ENCODE measurements around the gene MPEG1.

MPEG1 gene

DNA sequence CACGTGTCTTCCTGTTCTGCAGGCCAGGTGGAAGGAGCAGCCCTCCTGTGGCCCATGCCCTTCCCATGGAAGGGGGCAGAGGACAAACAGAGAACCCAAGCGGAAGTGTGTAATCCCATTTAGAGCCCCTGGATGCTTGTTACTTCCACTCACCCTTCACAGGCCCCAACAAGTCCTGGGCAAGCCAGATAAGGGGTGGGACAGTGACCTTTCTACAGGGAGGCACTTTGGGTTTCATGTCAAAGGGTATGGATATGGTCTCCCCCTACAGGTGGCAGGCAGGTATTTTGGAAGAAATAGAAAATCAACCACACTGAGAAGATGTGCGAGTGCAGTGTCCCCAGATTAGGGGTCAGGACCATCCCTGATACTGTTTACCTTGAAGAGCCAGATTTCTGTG is 11.4 kb downstream of the MPEG1 start:
- Histone ChIP-seq H3K9me3 (ENCODE audit: control insufficient read depth in 2 of 2, low read length in 2 of 2) (no peaks in the 10 kb centered on the region), H3K36me3 (ENCODE audit: control insufficient read depth in 2 of 2, insufficient read depth in 2 of 2, low read length in 2 of 2) (peaks cover 5 to 6% of the 10 kb centered on the region in 2 donors), H3K27ac (ENCODE audit: low read length) (no peak overlapping the region), H3K4me3 (ENCODE audit: low read length in 2 of 2) (no peak overlapping the region), H3K27me3 (ENCODE audit: control insufficient read depth in 1 of 2, insufficient read depth in 2 of 2, low read length in 2 of 2) (no peaks in the 10 kb centered on the region), H3K4me1 (ENCODE audit: control insufficient read depth, insufficient read depth, low read length) (peaks cover 9% of the 10 kb centered on the region), H3K9ac (ENCODE audit: low read length in 2 of 2) (no peak overlapping the region)

- H3K9ac ChIP-seq (ENCODE audit: low read length in 2 of 2): no peak overlapping the region
- H3K4me1 ChIP-seq (ENCODE audit: control insufficient read depth, insufficient read depth, low read length): peaks cover 9% of the 10 kb centered on the region
- no peaks in the 10 kb centered on the region for H3K27me3 ChIP-seq (ENCODE audit: control insufficient read depth in 1 of 2, insufficient read depth in 2 of 2, low read length in 2 of 2)
- H3K9me3 ChIP-seq (ENCODE audit: control insufficient read depth in 2 of 2, low read length in 2 of 2): no peaks in the 10 kb centered on the region
- H3K27ac ChIP-seq (ENCODE audit: low read length): no peak overlapping the region
- H3K36me3 ChIP-seq (ENCODE audit: control insufficient read depth in 2 of 2, insufficient read depth in 2 of 2, low read length in 2 of 2): peaks cover 3 to 6% of the 10 kb centered on the region in 2 donors
- H3K4me3 ChIP-seq (ENCODE audit: low read length in 2 of 2): no peak overlapping the region
Measured at GRCh38 chr11:59200423-59200746, 12.3 kb downstream of the MPEG1 start.

GRCh38 chr11:59199546-59200422 is 12.9 kb downstream of the MPEG1 start:
- Histone ChIP-seq H3K27me3 (ENCODE audit: control insufficient read depth in 1 of 2, insufficient read depth in 2 of 2, low read length in 2 of 2) (no peaks in the 10 kb centered on the region), H3K4me3 (ENCODE audit: low read length in 2 of 2) (no peak overlapping the region), H3K9ac (ENCODE audit: low read length in 2 of 2) (no peak overlapping the region), H3K27ac (ENCODE audit: low read length) (no peak overlapping the region), H3K9me3 (ENCODE audit: control insufficient read depth in 2 of 2, low read length in 2 of 2) (no peaks in the 10 kb centered on the region), H3K36me3 (ENCODE audit: control insufficient read depth in 2 of 2, insufficient read depth in 2 of 2, low read length in 2 of 2) (peaks cover 2 to 5% of the 10 kb centered on the region in 2 donors), H3K4me1 (ENCODE audit: control insufficient read depth, insufficient read depth, low read length) (peaks cover 9% of the 10 kb centered on the region)

DNA sequence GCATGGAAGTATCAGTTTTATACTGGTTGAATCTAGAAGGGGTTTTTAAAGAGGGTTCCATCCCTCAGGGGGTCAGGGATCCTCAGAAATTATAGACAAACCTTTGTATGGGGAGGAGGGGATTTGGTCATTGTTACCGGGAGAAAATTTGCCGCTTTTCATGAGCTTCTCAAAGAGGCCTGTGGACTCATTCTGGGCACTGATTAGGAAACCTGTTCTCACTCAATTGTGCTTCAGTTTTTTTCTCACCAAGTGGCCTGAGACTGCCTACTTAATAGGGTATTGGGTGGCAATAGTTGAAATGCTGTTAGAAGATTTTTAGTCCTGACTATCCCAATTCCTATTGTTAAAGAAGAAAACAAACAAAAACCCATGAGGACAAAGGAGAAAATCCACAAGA is 14.0 kb downstream of the MPEG1 start:
- Histone ChIP-seq H3K9me3 (ENCODE audit: control insufficient read depth in 2 of 2, low read length in 2 of 2) (no peaks in the 10 kb centered on the region), H3K9ac (ENCODE audit: low read length in 2 of 2) (no peak overlapping the region), H3K36me3 (ENCODE audit: control insufficient read depth in 2 of 2, insufficient read depth in 2 of 2, low read length in 2 of 2) (peaks cover 2 to 3% of the 10 kb centered on the region in 2 donors), H3K27me3 (ENCODE audit: control insufficient read depth in 1 of 2, insufficient read depth in 2 of 2, low read length in 2 of 2) (no peaks in the 10 kb centered on the region), H3K27ac (ENCODE audit: low read length) (no peak overlapping the region), H3K4me3 (ENCODE audit: low read length in 2 of 2) (no peak overlapping the region), H3K4me1 (ENCODE audit: control insufficient read depth, insufficient read depth, low read length) (peaks cover 9% of the 10 kb centered on the region)

- H3K9me3 ChIP-seq (ENCODE audit: control insufficient read depth in 2 of 2, low read length in 2 of 2): no peaks in the 10 kb centered on the region
- peaks cover 0 to 2% of the 10 kb centered on the region in 2 donors for H3K36me3 ChIP-seq (ENCODE audit: control insufficient read depth in 2 of 2, insufficient read depth in 2 of 2, low read length in 2 of 2)
- peak overlapping the region in 1 of 2 donors; percentile 35 for H3K4me3 ChIP-seq (ENCODE audit: low read length in 2 of 2)
- H3K9ac ChIP-seq (ENCODE audit: low read length in 2 of 2): peak overlapping the region in 1 of 2 donors; percentile 29
- H3K27me3 ChIP-seq (ENCODE audit: control insufficient read depth in 1 of 2, insufficient read depth in 2 of 2, low read length in 2 of 2): no peaks in the 10 kb centered on the region
- H3K4me1 ChIP-seq (ENCODE audit: control insufficient read depth, insufficient read depth, low read length): peaks cover 9% of the 10 kb centered on the region
- H3K27ac ChIP-seq (ENCODE audit: low read length): no peak overlapping the region
Measured at GRCh38 chr11:59197991-59198390, 14.7 kb downstream of the MPEG1 start.

GRCh38 chr11:59196777-59197176 is 15.9 kb downstream of the MPEG1 start:
- Histone ChIP-seq H3K9me3 (ENCODE audit: control insufficient read depth in 2 of 2, low read length in 2 of 2) (no peaks in the 10 kb centered on the region), H3K27me3 (ENCODE audit: control insufficient read depth in 1 of 2, insufficient read depth in 2 of 2, low read length in 2 of 2) (no peaks in the 10 kb centered on the region), H3K9ac (ENCODE audit: low read length in 2 of 2) (no peak overlapping the region), H3K27ac (ENCODE audit: low read length) (no peak overlapping the region), H3K4me3 (ENCODE audit: low read length in 2 of 2) (no peak overlapping the region), H3K4me1 (ENCODE audit: control insufficient read depth, insufficient read depth, low read length) (peaks cover 9% of the 10 kb centered on the region), H3K36me3 (ENCODE audit: control insufficient read depth in 2 of 2, insufficient read depth in 2 of 2, low read length in 2 of 2) (peaks cover 0 to 8% of the 10 kb centered on the region in 2 donors)

DNA sequence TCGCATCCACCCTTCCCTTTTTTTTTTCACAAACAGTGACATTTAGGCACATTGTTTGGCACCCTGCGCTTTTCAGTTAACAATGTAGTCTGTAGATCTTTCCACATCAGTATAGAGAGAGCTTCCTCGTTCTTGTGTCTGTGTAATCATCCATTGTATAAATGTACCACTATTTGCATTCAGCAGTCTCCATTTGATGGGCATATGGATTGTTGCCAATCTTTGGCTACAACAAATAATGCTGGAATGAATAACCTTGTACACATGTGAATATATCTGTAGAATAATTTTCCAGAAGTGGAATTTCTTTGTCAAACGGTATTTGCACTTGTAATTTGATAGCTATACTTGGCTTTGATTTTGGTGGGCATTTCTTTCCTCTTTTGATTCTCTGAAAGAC is 17.1 kb downstream of the MPEG1 start:
- no peak overlapping the region for H3K4me3 ChIP-seq (ENCODE audit: low read length in 2 of 2)
- no peak overlapping the region for H3K27ac ChIP-seq (ENCODE audit: low read length)
- H3K4me1 ChIP-seq (ENCODE audit: control insufficient read depth, insufficient read depth, low read length): peaks cover 9% of the 10 kb centered on the region
- peaks cover 0 to 8% of the 10 kb centered on the region in 2 donors for H3K36me3 ChIP-seq (ENCODE audit: control insufficient read depth in 2 of 2, insufficient read depth in 2 of 2, low read length in 2 of 2)
- H3K9me3 ChIP-seq (ENCODE audit: control insufficient read depth in 2 of 2, low read length in 2 of 2): no peaks in the 10 kb centered on the region
- no peak overlapping the region for H3K9ac ChIP-seq (ENCODE audit: low read length in 2 of 2)
- no peaks in the 10 kb centered on the region for H3K27me3 ChIP-seq (ENCODE audit: control insufficient read depth in 1 of 2, insufficient read depth in 2 of 2, low read length in 2 of 2)

DNA sequence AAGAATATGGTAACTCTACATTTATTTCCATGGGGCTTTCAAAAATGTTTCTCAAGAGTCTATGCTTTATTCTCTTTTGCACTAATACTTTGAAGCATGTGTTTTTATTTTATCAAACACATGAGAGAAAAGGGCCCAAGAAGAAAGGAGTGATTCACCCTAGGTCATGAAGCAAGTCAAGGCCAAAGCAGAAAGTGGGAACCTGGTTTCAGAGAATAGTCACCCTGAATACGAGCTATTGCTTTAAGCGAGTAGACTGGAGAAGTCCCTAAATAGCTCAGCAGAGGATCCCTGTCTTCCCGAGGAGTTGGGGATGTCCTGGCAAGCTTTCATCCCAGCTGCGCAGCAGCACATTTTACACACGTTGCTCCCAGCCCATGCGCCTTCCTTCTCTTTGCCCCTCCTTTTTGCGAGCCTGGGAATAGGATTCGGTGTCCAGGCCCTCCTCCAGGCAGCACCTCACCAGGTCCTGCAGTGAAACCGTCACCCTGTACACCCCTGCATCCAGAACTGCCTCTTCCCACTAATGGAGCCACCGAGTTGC is 19.1 kb downstream of the MPEG1 start:
- peaks cover 9% of the 10 kb centered on the region for H3K4me1 ChIP-seq (ENCODE audit: control insufficient read depth, insufficient read depth, low read length)
- H3K27ac ChIP-seq (ENCODE audit: low read length): no peak overlapping the region
- no peaks in the 10 kb centered on the region for H3K9me3 ChIP-seq (ENCODE audit: control insufficient read depth in 2 of 2, low read length in 2 of 2)
- no peaks in the 10 kb centered on the region for H3K27me3 ChIP-seq (ENCODE audit: control insufficient read depth in 1 of 2, insufficient read depth in 2 of 2, low read length in 2 of 2)
- H3K9ac ChIP-seq (ENCODE audit: low read length in 2 of 2): no peak overlapping the region
- H3K36me3 ChIP-seq (ENCODE audit: control insufficient read depth in 2 of 2, insufficient read depth in 2 of 2, low read length in 2 of 2): peaks cover 0 to 8% of the 10 kb centered on the region in 2 donors
- H3K4me3 ChIP-seq (ENCODE audit: low read length in 2 of 2): no peak overlapping the region

DNA sequence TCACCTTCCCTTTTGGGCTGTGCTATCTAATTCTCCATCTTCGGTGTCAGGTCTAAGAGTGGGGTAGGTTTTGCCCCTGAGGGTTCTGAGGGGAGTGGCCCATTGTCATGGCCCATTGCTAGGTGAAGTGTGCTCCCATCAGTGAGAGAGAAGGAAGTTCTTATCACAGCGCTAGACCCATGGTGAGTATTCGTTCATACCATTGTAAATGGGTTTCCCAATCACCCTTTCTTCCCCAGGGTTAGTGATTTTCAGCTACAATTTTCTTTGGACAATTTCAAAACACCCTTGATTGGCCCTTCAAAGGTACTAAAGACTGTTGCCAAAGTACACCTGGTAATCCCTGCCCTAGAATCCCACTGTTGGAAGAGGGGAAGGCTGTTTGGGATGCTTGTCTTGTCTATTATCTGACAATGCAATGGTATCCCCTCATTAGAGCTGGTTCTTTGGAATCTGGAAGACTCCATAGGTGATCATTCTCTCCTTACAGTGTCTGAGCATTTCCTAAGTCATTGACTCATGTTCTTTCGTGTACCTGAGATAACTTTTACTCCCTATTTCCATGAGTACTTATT is 20.2 kb downstream of the MPEG1 start:
- H3K4me1 ChIP-seq (ENCODE audit: control insufficient read depth, insufficient read depth, low read length): peaks cover 6% of the 10 kb centered on the region
- no peak overlapping the region for H3K27ac ChIP-seq (ENCODE audit: low read length)
- H3K4me3 ChIP-seq (ENCODE audit: low read length in 2 of 2): no peak overlapping the region
- H3K36me3 ChIP-seq (ENCODE audit: control insufficient read depth in 2 of 2, insufficient read depth in 2 of 2, low read length in 2 of 2): peaks cover 0 to 8% of the 10 kb centered on the region in 2 donors
- no peak overlapping the region for H3K9ac ChIP-seq (ENCODE audit: low read length in 2 of 2)
- H3K9me3 ChIP-seq (ENCODE audit: control insufficient read depth in 2 of 2, low read length in 2 of 2): no peaks in the 10 kb centered on the region
- H3K27me3 ChIP-seq (ENCODE audit: control insufficient read depth in 1 of 2, insufficient read depth in 2 of 2, low read length in 2 of 2): no peaks in the 10 kb centered on the region

DNA sequence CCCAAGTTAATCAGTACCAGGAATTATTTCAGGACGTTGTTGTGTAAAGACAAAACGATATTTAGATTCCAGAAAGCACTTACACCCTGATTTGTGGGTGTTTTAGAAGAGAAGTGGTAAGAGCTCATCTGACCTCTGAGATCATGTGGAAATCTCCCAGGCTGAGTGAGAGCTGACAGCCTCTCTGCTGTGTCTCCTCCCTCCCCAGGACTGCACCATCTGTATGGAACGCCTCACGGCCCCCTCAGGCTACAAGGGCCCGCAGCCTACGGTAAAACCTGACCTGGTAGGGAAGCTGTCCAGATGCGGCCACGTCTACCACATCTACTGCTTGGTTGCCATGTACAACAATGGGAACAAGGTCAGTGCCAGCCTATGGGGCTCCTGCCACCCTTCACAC is 20.8 kb downstream of the MPEG1 start:
- H3K9ac ChIP-seq (ENCODE audit: low read length in 2 of 2): no peak overlapping the region
- H3K27ac ChIP-seq (ENCODE audit: low read length): no peak overlapping the region
- peaks cover 0 to under 1% of the 10 kb centered on the region in 2 donors for H3K27me3 ChIP-seq (ENCODE audit: control insufficient read depth in 1 of 2, insufficient read depth in 2 of 2, low read length in 2 of 2)
- H3K9me3 ChIP-seq (ENCODE audit: control insufficient read depth in 2 of 2, low read length in 2 of 2): no peaks in the 10 kb centered on the region
- H3K4me3 ChIP-seq (ENCODE audit: low read length in 2 of 2): no peak overlapping the region
- H3K4me1 ChIP-seq (ENCODE audit: control insufficient read depth, insufficient read depth, low read length): peaks cover 10% of the 10 kb centered on the region
- H3K36me3 ChIP-seq (ENCODE audit: control insufficient read depth in 2 of 2, insufficient read depth in 2 of 2, low read length in 2 of 2): peaks cover 0 to 8% of the 10 kb centered on the region in 2 donors

DNA sequence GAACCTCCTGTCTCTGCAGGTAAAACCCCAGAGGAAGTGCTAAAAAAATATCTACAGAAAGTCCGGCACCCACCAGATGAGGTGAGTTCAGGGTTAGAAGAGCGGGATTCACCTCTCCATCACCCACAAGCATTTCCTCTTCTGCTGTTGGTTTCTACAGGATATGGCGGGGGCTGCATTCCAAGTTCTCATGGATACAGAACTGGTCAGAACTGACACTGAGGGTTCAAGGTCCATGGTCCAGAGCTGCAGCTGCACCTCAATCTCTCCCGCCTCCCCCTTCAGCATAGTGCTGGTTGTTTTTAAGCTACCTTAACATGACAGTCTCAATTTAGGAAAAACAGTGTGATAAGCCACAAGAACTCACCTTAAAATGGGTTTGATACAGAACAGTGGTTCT is 21.6 kb downstream of the MPEG1 start:
- H3K4me1 ChIP-seq (ENCODE audit: control insufficient read depth, insufficient read depth, low read length): peaks cover 17% of the 10 kb centered on the region
- no peak overlapping the region for H3K9ac ChIP-seq (ENCODE audit: low read length in 2 of 2)
- H3K27me3 ChIP-seq (ENCODE audit: control insufficient read depth in 1 of 2, insufficient read depth in 2 of 2, low read length in 2 of 2): peaks cover 0 to 2% of the 10 kb centered on the region in 2 donors
- peaks cover 0 to 8% of the 10 kb centered on the region in 2 donors for H3K36me3 ChIP-seq (ENCODE audit: control insufficient read depth in 2 of 2, insufficient read depth in 2 of 2, low read length in 2 of 2)
- no peak overlapping the region for H3K27ac ChIP-seq (ENCODE audit: low read length)
- no peaks in the 10 kb centered on the region for H3K9me3 ChIP-seq (ENCODE audit: control insufficient read depth in 2 of 2, low read length in 2 of 2)
- no peak overlapping the region for H3K4me3 ChIP-seq (ENCODE audit: low read length in 2 of 2)

All from stomach smooth muscle (tissue), 2 donors.